ENCODE results near the gene GPR65.

DNA sequence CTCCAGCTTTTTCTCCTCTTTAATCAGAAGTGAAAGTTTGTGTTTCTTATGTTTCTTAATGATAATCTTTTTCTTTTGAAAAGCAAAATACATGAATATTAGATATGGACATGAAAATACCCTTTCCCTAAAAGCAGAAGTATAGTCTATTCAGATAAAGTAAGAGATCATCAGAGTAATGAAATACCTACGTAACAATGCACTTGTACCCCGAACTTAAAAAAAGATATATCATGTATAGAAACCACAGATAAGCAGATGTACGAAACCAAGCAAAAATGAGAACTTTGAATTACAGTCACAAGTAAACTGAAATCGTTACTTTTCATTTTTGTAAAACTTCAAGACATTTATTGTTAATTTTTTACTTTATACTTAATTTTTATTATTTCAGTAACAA lies 1.5 kb upstream of the GPR65 start:
- TF ChIP-seq, protein P1, sequence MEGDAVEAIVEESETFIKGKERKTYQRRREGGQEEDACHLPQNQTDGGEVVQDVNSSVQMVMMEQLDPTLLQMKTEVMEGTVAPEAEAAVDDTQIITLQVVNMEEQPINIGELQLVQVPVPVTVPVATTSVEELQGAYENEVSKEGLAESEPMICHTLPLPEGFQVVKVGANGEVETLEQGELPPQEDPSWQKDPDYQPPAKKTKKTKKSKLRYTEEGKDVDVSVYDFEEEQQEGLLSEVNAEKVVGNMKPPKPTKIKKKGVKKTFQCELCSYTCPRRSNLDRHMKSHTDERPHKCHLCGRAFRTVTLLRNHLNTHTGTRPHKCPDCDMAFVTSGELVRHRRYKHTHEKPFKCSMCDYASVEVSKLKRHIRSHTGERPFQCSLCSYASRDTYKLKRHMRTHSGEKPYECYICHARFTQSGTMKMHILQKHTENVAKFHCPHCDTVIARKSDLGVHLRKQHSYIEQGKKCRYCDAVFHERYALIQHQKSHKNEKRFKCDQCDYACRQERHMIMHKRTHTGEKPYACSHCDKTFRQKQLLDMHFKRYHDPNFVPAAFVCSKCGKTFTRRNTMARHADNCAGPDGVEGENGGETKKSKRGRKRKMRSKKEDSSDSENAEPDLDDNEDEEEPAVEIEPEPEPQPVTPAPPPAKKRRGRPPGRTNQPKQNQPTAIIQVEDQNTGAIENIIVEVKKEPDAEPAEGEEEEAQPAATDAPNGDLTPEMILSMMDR (IDR thresholded peaks at IDR 0.05; ENCODE audit: low read length), result no peak
- TF ChIP-seq EZH2phosphoT487 (IDR thresholded peaks at IDR 0.05; ENCODE audit: low read length) (no peak), EZH2 (optimal IDR thresholded peaks at IDR 0.05; ENCODE audit: low read depth, low read length) (no peak)
